Testis (tissue), 3 donors: ENCODE results near the gene CRTAC1. TPM values are rescaled to one million over a fixed set of nuclear protein-coding genes. Genes with fewer than 3 reads are reported as not detected.

Experiments
- DNase-seq: peaks from one replicate; pipeline ENCODE4 v3.0.0-alpha.2; 2019
- H3K27ac ChIP-seq, 2 donors: fragments of 200-600 bp; sonication (generic); one replicate each; pipeline ENCODE4 v1.5.1; 2019
- H3K27me3 ChIP-seq: fragments of 200-600 bp; sonication (generic); one replicate; pipeline ENCODE4 v1.5.1; 2019
- H3K36me3 ChIP-seq: fragments of 200-600 bp; sonication (generic); one replicate; pipeline ENCODE4 v1.5.1; 2017; ENCODE audit warnings: low read depth; ENCODE audit errors: missing control alignments
- H3K4me1 ChIP-seq: fragments of 200-600 bp; sonication (generic); one replicate; pipeline ENCODE4 v1.5.1; 2019
- H3K4me3 ChIP-seq, 2 donors: fragments of 200-600 bp; sonication (generic); one replicate each; pipeline ENCODE4 v1.5.1; 2017 to 2019
- H3K9me3 ChIP-seq: fragments of 200-600 bp; sonication (generic); one replicate; pipeline ENCODE4 v1.5.1; 2017
- CTCF ChIP-seq, 3 experiments: fragments of 450-650 bp in 2 of 3; fragments of 200-600 bp in 1 of 3; sonication (generic) in 1 of 3; IDR thresholded peaks; one replicate each; pipeline ENCODE4 v1.5.1; 2016 to 2019; ENCODE audit warnings: antibody characterized with exemption in 3 of 3, mild to moderate bottlenecking in 2 of 3, moderate library complexity in 1 of 3
- POLR2A ChIP-seq: fragments of 450-650 bp; IDR thresholded peaks from one replicate; pipeline ENCODE4 v1.6.1; 2017; ENCODE audit warnings: antibody characterized with exemption, mild to moderate bottlenecking, moderate library complexity
- WGBS, 2 donors: methylation state at CpG; one replicate each; pipeline ENCODE4 v1.1.5; 2018; 5-methylcytosine and 5-hydroxymethylcytosine counted together
- intact Hi-C: fragments of 100-400 bp; cut with DNase I; formaldehyde crosslinking; loops from one replicate; pipeline ENCODE4 v1.15.1; 2023; ENCODE audit warnings: low total_unique reads
- polyA plus RNA-seq: library from polyadenylated mRNA; stranded (reverse); fragments of 350-450 nt; fragmentation: Illumina TruSeq; extraction: RNeasy Lipid Tissue Mini Kit (QIAGEN cat#74804); gene quantifications from one replicate; pipeline ENCODE4 v1.2.3, GENCODE V29; 2014; ENCODE audit warnings: low read depth, low replicate concordance; ENCODE audit not compliant: insufficient read depth
- total RNA-seq, 2 donors: library from RNA; depleted of rRNA; stranded (reverse); fragments of >200 nt; gene quantifications; one replicate each; pipeline ENCODE4 v1.2.3, GENCODE V29; 2016

Gene CRTAC1
- total and polyA plus RNA-seq, 3 donors from 2014 or later, result 7.5 to 12.2 (median 11.5) TPM

GRCh38 chr10:98016772-98017475, 13.5 kb downstream of the CRTAC1 start:
- Histone ChIP-seq H3K27me3 (no peaks in the 10 kb centered on the region), H3K9me3 (no peaks in the 10 kb centered on the region), H3K27ac (no peak overlapping the region), H3K4me3 (no peak overlapping the region), H3K36me3 (no peaks in the 10 kb centered on the region), H3K4me1 (no peaks in the 10 kb centered on the region)
- no peak for TF ChIP-seq CTCF (IDR thresholded peaks at IDR 0.05)
- DNase-seq, result no peak
- WGBS, 2 donors, result 88 to 94% methylated on average over 10 of the region's 10 CpGs
- intact Hi-C loops, result no loop called here

DNA sequence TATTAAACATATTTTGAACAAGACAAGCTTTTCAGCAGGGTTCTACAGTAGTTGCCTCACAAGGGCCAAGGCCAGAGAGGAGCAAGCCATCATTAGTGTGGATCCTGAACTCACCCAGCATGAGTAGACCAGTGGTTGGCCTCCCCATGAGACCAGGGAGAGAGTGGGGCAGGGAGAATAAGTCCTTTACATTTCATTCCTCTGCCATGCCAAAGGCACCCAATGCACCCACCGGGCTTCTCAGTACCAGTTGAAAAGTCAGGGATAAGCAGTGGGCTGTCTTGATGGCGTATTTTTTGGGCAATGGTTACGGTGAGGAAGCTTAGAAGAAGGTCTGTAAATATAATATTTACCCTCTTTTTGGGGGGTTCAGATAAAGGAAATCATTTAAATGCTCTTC, 16.6 kb downstream of the CRTAC1 start:
- H3K4me1 ChIP-seq, result no peaks in the 10 kb centered on the region

DNA sequence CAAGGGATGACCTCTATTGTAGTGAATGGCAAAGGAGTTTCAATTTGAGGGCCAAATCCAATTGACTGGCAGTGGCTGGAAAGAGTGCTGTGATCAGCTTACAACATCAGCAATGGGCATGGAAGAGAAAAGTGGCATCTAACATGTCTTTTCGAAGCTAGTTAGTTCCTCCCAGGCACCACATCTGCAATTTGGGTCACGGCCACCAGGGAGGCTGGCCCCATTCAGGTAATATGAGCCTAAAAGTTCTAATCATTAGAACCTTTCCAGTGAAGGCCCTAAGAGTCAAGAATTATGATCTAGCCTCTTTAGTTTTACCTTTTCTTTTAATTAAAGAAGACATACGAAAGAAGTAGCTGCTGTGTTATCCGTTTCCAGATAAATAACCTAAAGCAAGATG, 17.3 kb downstream of the CRTAC1 start:
- no peaks in the 10 kb centered on the region for H3K36me3 ChIP-seq
- TF ChIP-seq POLR2A (no peak), CTCF (IDR thresholded peaks at IDR 0.05) (no peak)

More for the DNA sequence above, 16.6 kb downstream of the CRTAC1 start:
- no peak for TF ChIP-seq CTCF (IDR thresholded peaks at IDR 0.05)
- no peak for TF ChIP-seq POLR2A
- WGBS, 2 donors, result 94 to 95% methylated on average over 3 of the region's 3 CpGs
- H3K36me3 ChIP-seq, result no peaks in the 10 kb centered on the region
- no peak overlapping the region for H3K27ac ChIP-seq
- no peak overlapping the region for H3K4me3 ChIP-seq
- no peaks in the 10 kb centered on the region for H3K27me3 ChIP-seq
- intact Hi-C loops, result no loop called here
- no peaks in the 10 kb centered on the region for H3K9me3 ChIP-seq
- no peak for DNase-seq

GRCh38 chr10:98012644-98013043, 17.8 kb downstream of the CRTAC1 start:
- intact Hi-C loops, result no loop called here
- 30 to 40% methylated on average over 2 of the region's 2 CpGs for WGBS, 2 donors
- Histone ChIP-seq H3K9me3 (no peaks in the 10 kb centered on the region), H3K27ac (no peak overlapping the region), H3K27me3 (no peaks in the 10 kb centered on the region), H3K4me3 (no peak overlapping the region), H3K36me3 (no peaks in the 10 kb centered on the region), H3K4me1 (no peaks in the 10 kb centered on the region)
- no peak for DNase-seq
- TF ChIP-seq CTCF (IDR thresholded peaks at IDR 0.05), result no peak

More for the DNA sequence above, 17.3 kb downstream of the CRTAC1 start:
- intact Hi-C loops, result no loop called here
- no peaks in the 10 kb centered on the region for H3K4me1 ChIP-seq
- H3K27ac ChIP-seq, result no peak overlapping the region
- H3K9me3 ChIP-seq, result no peaks in the 10 kb centered on the region
- WGBS, 2 donors, result 78 to 79% methylated on average over 4 of the region's 4 CpGs
- no peaks in the 10 kb centered on the region for H3K27me3 ChIP-seq
- no peak for DNase-seq
- no peak overlapping the region for H3K4me3 ChIP-seq
